Neural cell (in vitro differentiated cells): ENCODE measurements around the gene ZNF37A. TPM values are rescaled to one million over a fixed set of nuclear protein-coding genes. Genes with fewer than 3 reads are reported as not detected.
"Not testable (repeated sequence)": the region's sequence is repeated elsewhere in the genome, so short reads cannot be mapped to it uniquely, and the experiment has no call there.

Experiments used
- H2AFZ ChIP-seq: fragments of 200-600, 300-800 bp; sonication (generic), shearing (Covaris generic); 2 replicates; pipeline ENCODE4 v1.6.0; 2014; ENCODE audit warnings: low read depth, mild to moderate bottlenecking, antibody characterized with exemption, low read length, moderate library complexity
- H3F3A ChIP-seq: fragments of 200-600 bp; shearing (Covaris generic); 2 replicates; pipeline ENCODE4 v1.6.1; 2016; ENCODE audit warnings: mild to moderate bottlenecking, moderate library complexity, mixed read lengths, antibody characterized with exemption, low read length; ENCODE audit not compliant: insufficient read depth, poor library complexity, severe bottlenecking
- H3K27ac ChIP-seq: fragments of 200-600, 300-800 bp; sonication (generic), shearing (Covaris generic); 2 replicates; pipeline ENCODE4 v1.5.1; 2014; ENCODE audit warnings: mild to moderate bottlenecking, low read length, moderate library complexity
- H3K27me3 ChIP-seq: fragments of 300-800, 200-600 bp; sonication (generic), shearing (Covaris generic); 2 replicates; pipeline ENCODE4 v1.6.0; 2014; ENCODE audit warnings: mild to moderate bottlenecking, low read depth, low read length, moderate library complexity; ENCODE audit not compliant: insufficient read depth
- H3K36me3 ChIP-seq: fragments of 300-800, 200-600 bp; sonication (generic), shearing (Covaris generic); 2 replicates; pipeline ENCODE4 v1.5.1; 2014; ENCODE audit warnings: mild to moderate bottlenecking, antibody characterized with exemption, low read length, moderate library complexity; ENCODE audit not compliant: insufficient read depth
- H3K4me2 ChIP-seq: fragments of 300-800, 200-600 bp; sonication (generic), shearing (Covaris generic); 2 replicates; pipeline ENCODE4 v1.6.0; 2014; ENCODE audit warnings: mild to moderate bottlenecking, low read length
- H3K4me3 ChIP-seq: fragments of 300-800, 200-600 bp; sonication (generic), shearing (Covaris generic); 2 replicates; pipeline ENCODE4 v1.5.1; 2014; ENCODE audit warnings: mild to moderate bottlenecking, low read length, moderate library complexity
- H3K79me2 ChIP-seq: fragments of 200-600 bp; shearing (Covaris generic); replicated peaks from 2 replicates; pipeline ENCODE4 v1.6.0; 2014; ENCODE audit warnings: mild to moderate bottlenecking, low read length, moderate library complexity; ENCODE audit not compliant: insufficient read depth
- H3K9ac ChIP-seq: fragments of 300-800, 200-600 bp; sonication (generic), shearing (Covaris generic); 2 replicates; pipeline ENCODE4 v1.6.1; 2016; ENCODE audit warnings: mild to moderate bottlenecking, low read length, mixed read lengths
- H3K9me2 ChIP-seq: fragments of 200-600 bp; shearing (Covaris generic); 2 replicates; pipeline ENCODE4 v1.6.1; 2016; ENCODE audit warnings: mild to moderate bottlenecking, low read length, mixed read lengths; ENCODE audit not compliant: insufficient read depth
- H3K9me3 ChIP-seq: fragments of 200-600, 300-800 bp; sonication (generic), shearing (Covaris generic); 2 replicates; pipeline ENCODE4 v1.6.1; 2016; ENCODE audit warnings: mild to moderate bottlenecking, mixed run types, low read length, moderate library complexity, mixed read lengths
- H4K20me1 ChIP-seq: fragments of 200-600 bp; shearing (Covaris generic); 2 replicates; pipeline ENCODE4 v1.6.1; 2016; ENCODE audit warnings: mild to moderate bottlenecking, mixed run types; ENCODE audit not compliant: insufficient read depth
- EP300 ChIP-seq: fragments of 450-650 bp; conservative IDR thresholded peaks from 2 replicates; pipeline ENCODE4 v1.6.1; 2014; ENCODE audit warnings: antibody characterized with exemption, mild to moderate bottlenecking, moderate library complexity; ENCODE audit not compliant: poor library complexity, severe bottlenecking
- EZH2 ChIP-seq: fragments of 200-600, 300-800 bp; shearing (Covaris generic), sonication (generic); IDR thresholded peaks from 2 replicates; pipeline ENCODE4 v1.6.1; 2014; ENCODE audit warnings: antibody characterized with exemption, low read length, borderline replicate concordance, mild to moderate bottlenecking; ENCODE audit not compliant: insufficient read depth, poor library complexity, severe bottlenecking
- MXI1 ChIP-seq: fragments of 450-650 bp; conservative IDR thresholded peaks from 2 replicates; pipeline ENCODE4 v1.6.1; 2014; ENCODE audit warnings: antibody characterized with exemption, mild to moderate bottlenecking; ENCODE audit not compliant: poor library complexity, severe bottlenecking
- POLR2AphosphoS5 ChIP-seq: IDR thresholded peaks from 2 replicates; pipeline ENCODE4 v1.6.1; 2012
- RAD21 ChIP-seq: fragments of 450-650 bp; conservative IDR thresholded peaks from 2 replicates; pipeline ENCODE4 v1.6.1; 2014; ENCODE audit warnings: antibody characterized with exemption, mild to moderate bottlenecking, moderate library complexity
- SMC3 ChIP-seq: fragments of 450-650 bp; conservative IDR thresholded peaks from 2 replicates; pipeline ENCODE4 v1.6.1; 2014; ENCODE audit warnings: antibody characterized with exemption, mild to moderate bottlenecking, moderate library complexity; ENCODE audit not compliant: poor library complexity
- TAF1 ChIP-seq: IDR thresholded peaks from 2 replicates; pipeline ENCODE4 v1.6.1; 2012; ENCODE audit warnings: low read depth
- polyA plus RNA-seq: library from polyadenylated mRNA; depleted of rRNA; stranded (reverse); fragments of >200 nt; gene quantifications from 2 replicates; pipeline ENCODE4 v1.2.3, GENCODE V29; 2014
- TF ChIP-seq, protein P1 (sequence below): fragments of 450-650 bp; IDR thresholded peaks from 2 replicates; pipeline ENCODE4 v1.5.1; 2014; ENCODE audit warnings: antibody characterized with exemption, mild to moderate bottlenecking, moderate library complexity; ENCODE audit not compliant: poor library complexity, severe bottlenecking
- TF ChIP-seq, protein P2 (sequence below): IDR thresholded peaks from 2 replicates; pipeline ENCODE4 v1.6.1; 2012; ENCODE audit warnings: borderline replicate concordance

ZNF37A gene
- polyA plus RNA-seq, 1 donor from 2014 or later = 8.9 TPM

DNA sequence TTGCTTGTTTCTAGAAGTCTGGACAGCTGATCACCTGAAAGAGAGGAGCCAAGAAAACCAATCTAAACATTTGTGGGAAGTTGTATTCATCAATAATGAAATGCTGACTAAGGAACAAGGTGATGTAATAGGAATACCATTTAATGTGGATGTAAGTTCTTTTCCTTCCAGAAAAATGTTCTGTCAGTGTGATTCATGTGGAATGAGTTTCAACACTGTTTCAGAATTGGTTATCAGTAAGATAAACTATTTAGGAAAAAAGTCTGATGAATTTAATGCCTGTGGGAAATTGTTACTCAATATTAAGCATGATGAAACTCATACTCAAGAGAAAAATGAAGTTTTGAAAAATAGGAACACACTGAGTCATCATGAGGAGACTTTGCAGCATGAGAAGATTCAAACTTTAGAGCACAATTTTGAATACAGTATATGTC lies 39.8 kb upstream of the ZNF37A start:
- Histone ChIP-seq H3F3A (no peaks in the 10 kb centered on the region), H3K4me3 (no peak overlapping the region), H3K9me3 (peaks cover 14% of the 10 kb centered on the region), H2AFZ (no peak overlapping the region), H3K9me2 (no peaks in the 10 kb centered on the region), H3K4me2 (no peak overlapping the region), H3K36me3 (peaks cover 29% of the 10 kb centered on the region), H4K20me1 (no peaks in the 10 kb centered on the region), H3K27me3 (no peaks in the 10 kb centered on the region), H3K79me2 (no peaks in the 10 kb centered on the region), H3K27ac (no peak overlapping the region), H3K9ac (no peak overlapping the region)
- TF ChIP-seq MXI1 (no peak), EP300 (no peak), SMC3 (no peak), POLR2AphosphoS5 (no peak), EZH2 (no peak), TAF1 (no peak), RAD21 (no peak)
- TF ChIP-seq, protein P1, sequence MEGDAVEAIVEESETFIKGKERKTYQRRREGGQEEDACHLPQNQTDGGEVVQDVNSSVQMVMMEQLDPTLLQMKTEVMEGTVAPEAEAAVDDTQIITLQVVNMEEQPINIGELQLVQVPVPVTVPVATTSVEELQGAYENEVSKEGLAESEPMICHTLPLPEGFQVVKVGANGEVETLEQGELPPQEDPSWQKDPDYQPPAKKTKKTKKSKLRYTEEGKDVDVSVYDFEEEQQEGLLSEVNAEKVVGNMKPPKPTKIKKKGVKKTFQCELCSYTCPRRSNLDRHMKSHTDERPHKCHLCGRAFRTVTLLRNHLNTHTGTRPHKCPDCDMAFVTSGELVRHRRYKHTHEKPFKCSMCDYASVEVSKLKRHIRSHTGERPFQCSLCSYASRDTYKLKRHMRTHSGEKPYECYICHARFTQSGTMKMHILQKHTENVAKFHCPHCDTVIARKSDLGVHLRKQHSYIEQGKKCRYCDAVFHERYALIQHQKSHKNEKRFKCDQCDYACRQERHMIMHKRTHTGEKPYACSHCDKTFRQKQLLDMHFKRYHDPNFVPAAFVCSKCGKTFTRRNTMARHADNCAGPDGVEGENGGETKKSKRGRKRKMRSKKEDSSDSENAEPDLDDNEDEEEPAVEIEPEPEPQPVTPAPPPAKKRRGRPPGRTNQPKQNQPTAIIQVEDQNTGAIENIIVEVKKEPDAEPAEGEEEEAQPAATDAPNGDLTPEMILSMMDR = no peak
- TF ChIP-seq, protein P2, sequence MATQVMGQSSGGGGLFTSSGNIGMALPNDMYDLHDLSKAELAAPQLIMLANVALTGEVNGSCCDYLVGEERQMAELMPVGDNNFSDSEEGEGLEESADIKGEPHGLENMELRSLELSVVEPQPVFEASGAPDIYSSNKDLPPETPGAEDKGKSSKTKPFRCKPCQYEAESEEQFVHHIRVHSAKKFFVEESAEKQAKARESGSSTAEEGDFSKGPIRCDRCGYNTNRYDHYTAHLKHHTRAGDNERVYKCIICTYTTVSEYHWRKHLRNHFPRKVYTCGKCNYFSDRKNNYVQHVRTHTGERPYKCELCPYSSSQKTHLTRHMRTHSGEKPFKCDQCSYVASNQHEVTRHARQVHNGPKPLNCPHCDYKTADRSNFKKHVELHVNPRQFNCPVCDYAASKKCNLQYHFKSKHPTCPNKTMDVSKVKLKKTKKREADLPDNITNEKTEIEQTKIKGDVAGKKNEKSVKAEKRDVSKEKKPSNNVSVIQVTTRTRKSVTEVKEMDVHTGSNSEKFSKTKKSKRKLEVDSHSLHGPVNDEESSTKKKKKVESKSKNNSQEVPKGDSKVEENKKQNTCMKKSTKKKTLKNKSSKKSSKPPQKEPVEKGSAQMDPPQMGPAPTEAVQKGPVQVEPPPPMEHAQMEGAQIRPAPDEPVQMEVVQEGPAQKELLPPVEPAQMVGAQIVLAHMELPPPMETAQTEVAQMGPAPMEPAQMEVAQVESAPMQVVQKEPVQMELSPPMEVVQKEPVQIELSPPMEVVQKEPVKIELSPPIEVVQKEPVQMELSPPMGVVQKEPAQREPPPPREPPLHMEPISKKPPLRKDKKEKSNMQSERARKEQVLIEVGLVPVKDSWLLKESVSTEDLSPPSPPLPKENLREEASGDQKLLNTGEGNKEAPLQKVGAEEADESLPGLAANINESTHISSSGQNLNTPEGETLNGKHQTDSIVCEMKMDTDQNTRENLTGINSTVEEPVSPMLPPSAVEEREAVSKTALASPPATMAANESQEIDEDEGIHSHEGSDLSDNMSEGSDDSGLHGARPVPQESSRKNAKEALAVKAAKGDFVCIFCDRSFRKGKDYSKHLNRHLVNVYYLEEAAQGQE = no peak

DNA sequence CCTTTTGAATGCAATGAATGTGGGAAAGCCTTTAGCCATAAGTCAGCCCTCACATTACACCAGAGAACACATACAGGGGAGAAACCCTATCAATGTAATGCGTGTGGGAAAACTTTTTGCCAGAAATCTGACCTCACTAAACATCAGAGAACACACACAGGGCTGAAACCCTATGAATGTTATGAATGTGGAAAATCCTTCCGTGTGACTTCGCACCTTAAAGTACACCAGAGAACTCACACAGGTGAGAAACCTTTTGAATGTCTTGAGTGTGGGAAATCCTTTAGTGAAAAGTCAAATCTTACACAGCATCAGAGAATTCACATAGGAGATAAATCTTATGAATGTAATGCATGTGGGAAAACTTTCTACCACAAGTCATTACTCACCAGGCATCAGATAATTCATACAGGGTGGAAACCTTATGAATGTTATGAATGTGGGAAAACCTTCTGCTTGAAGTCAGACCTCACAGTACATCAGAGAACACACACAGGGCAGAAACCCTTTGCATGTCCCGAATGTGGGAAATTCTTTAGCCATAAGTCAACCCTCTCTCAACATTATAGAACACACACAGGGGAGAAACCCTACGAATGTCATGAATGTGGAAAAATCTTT lies 38.8 kb upstream of the ZNF37A start:
- H4K20me1 ChIP-seq, H3K27ac ChIP-seq, H3K4me3 ChIP-seq, H3K4me2 ChIP-seq, H2AFZ ChIP-seq, H3K27me3 ChIP-seq, H3K9me2 ChIP-seq, H3K79me2 ChIP-seq, H3K9ac ChIP-seq, H3F3A ChIP-seq: not testable (repeated sequence)
- Histone ChIP-seq H3K9me3 (peaks cover 14% of the 10 kb centered on the region), H3K36me3 (peaks cover 31% of the 10 kb centered on the region)

DNA sequence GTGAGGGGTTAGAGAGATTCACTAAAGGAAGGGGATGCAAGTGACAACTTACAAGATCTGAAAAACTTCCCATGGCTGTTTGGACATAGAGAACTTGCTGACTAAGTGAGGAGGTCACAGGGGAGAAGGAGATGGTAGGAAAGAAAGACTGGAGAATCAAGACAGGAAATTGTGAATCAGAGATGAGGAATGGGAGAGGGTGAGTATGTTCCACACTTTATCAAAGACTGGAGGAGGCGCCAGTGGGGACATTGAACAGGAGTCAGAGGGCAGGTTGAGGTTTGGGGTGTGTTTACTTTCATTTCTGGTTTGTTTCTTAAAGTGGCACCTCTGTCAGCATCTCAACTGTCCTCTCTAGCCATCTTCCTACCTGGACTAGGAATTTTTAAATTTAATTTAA lies 24.5 kb upstream of the ZNF37A start:
- H4K20me1 ChIP-seq, H3K27ac ChIP-seq, H3K9me3 ChIP-seq, H3K27me3 ChIP-seq, H3K4me2 ChIP-seq, H3K79me2 ChIP-seq, H3K36me3 ChIP-seq, H3K9me2 ChIP-seq, H3F3A ChIP-seq, H3K9ac ChIP-seq, H3K4me3 ChIP-seq, H2AFZ ChIP-seq: not testable (repeated sequence)
